Progenitor cell of endocrine pancreas (in vitro differentiated cells): ENCODE results near the gene ZYX. TPM values are rescaled to one million over a fixed set of nuclear protein-coding genes. Genes with fewer than 3 reads are reported as not detected.

Experiments
- DNase-seq: peaks from one replicate; pipeline ENCODE4 v3.0.0; 2021; ENCODE audit warnings: low spot score; ENCODE audit not compliant: unreplicated experiment
- H3K27ac Mint-ChIP-seq: 2 replicates; pipeline ENCODE4 v1.8.0; 2021; ENCODE audit warnings: mild to moderate bottlenecking, moderate library complexity, mixed read lengths
- H3K27me3 Mint-ChIP-seq: 2 replicates; pipeline ENCODE4 v1.8.0; 2021; ENCODE audit warnings: mixed read lengths
- H3K36me3 Mint-ChIP-seq: 2 replicates; pipeline ENCODE4 v1.8.0; 2022; ENCODE audit warnings: mixed read lengths; ENCODE audit not compliant: insufficient read depth
- H3K4me1 Mint-ChIP-seq: 2 replicates; pipeline ENCODE4 v1.8.0; 2021; ENCODE audit warnings: low read depth, mixed read lengths
- H3K4me3 Mint-ChIP-seq: 2 replicates; pipeline ENCODE4 v1.8.0; 2021; ENCODE audit warnings: low read depth, mild to moderate bottlenecking, moderate library complexity, mixed read lengths
- H3K9me3 Mint-ChIP-seq: 2 replicates; pipeline ENCODE4 v1.8.0; 2021; ENCODE audit warnings: low read depth, mixed read lengths
- CTCF ChIP-seq: fragments of 200-600 bp; sonication (generic); IDR thresholded peaks from one replicate; pipeline ENCODE4 v1.5.0; 2021; ENCODE audit warnings: antibody characterized with exemption, mild to moderate bottlenecking; ENCODE audit not compliant: unreplicated experiment
- total RNA-seq: library from RNA; stranded (reverse); gene quantifications from 2 replicates; pipeline ENCODE4 v1.2.1, GENCODE V29; 2021

Gene ZYX
- total RNA-seq, 1 donor from 2014 or later = 69.0 TPM

- H3K4me1 Mint-ChIP-seq = peaks cover 12% of the 10 kb centered on the region
- H3K9me3 Mint-ChIP-seq = no peaks in the 10 kb centered on the region
- H3K36me3 Mint-ChIP-seq = no peaks in the 10 kb centered on the region
- no peak for DNase-seq
- H3K27me3 Mint-ChIP-seq = peaks cover 15% of the 10 kb centered on the region
- TF ChIP-seq CTCF = no peak
- H3K27ac Mint-ChIP-seq = no peak overlapping the region
- H3K4me3 Mint-ChIP-seq = no peak overlapping the region
Measured at GRCh38 chr7:143373255-143373794, 7.8 kb upstream of the ZYX start.

- DNase-seq = no peak
- Mint-ChIP-seq H3K27ac (no peak overlapping the region), H3K27me3 (peaks cover 12% of the 10 kb centered on the region), H3K9me3 (no peaks in the 10 kb centered on the region), H3K4me3 (no peak overlapping the region), H3K36me3 (no peaks in the 10 kb centered on the region), H3K4me1 (peaks cover 19% of the 10 kb centered on the region)
- no peak for TF ChIP-seq CTCF
Measured at GRCh38 chr7:143374561-143374960, 6.6 kb upstream of the ZYX start.

GRCh38 chr7:143375298-143376034 lies 5.7 kb upstream of the ZYX start:
- Mint-ChIP-seq H3K27ac (no peak overlapping the region), H3K36me3 (no peaks in the 10 kb centered on the region), H3K4me1 (peaks cover 17% of the 10 kb centered on the region), H3K9me3 (no peaks in the 10 kb centered on the region), H3K4me3 (no peak overlapping the region), H3K27me3 (peaks cover 12% of the 10 kb centered on the region)
- DNase-seq = no peak
- TF ChIP-seq CTCF = no peak

- TF ChIP-seq CTCF = no peak
- peaks cover 12% of the 10 kb centered on the region for H3K27me3 Mint-ChIP-seq
- H3K9me3 Mint-ChIP-seq = no peaks in the 10 kb centered on the region
- no peak overlapping the region for H3K27ac Mint-ChIP-seq
- no peak overlapping the region for H3K4me3 Mint-ChIP-seq
- no peaks in the 10 kb centered on the region for H3K36me3 Mint-ChIP-seq
- H3K4me1 Mint-ChIP-seq = peaks cover 16% of the 10 kb centered on the region
- DNase-seq = no peak
Measured at GRCh38 chr7:143376396-143376795, 4.7 kb upstream of the ZYX start.

- DNase-seq = no peak
- Mint-ChIP-seq H3K9me3 (no peaks in the 10 kb centered on the region), H3K4me1 (peaks cover 19% of the 10 kb centered on the region), H3K36me3 (no peaks in the 10 kb centered on the region), H3K27me3 (peaks cover 2% of the 10 kb centered on the region), H3K27ac (peak overlapping the region; percentile 92), H3K4me3 (peak overlapping the region; percentile 77)
- TF ChIP-seq CTCF = no peak
Measured at GRCh38 chr7:143379611-143380259, 1.4 kb upstream of the ZYX start.
